GM21447 (cell line): ENCODE measurements around the gene CSNK1G2.

Source experiments
- ATAC-seq: cut with Tn5 transposase; IDR thresholded peaks from one replicate; pipeline ENCODE4 v1.9.1; 2021; ENCODE audit not compliant: unreplicated experiment

CSNK1G2 gene

DNA sequence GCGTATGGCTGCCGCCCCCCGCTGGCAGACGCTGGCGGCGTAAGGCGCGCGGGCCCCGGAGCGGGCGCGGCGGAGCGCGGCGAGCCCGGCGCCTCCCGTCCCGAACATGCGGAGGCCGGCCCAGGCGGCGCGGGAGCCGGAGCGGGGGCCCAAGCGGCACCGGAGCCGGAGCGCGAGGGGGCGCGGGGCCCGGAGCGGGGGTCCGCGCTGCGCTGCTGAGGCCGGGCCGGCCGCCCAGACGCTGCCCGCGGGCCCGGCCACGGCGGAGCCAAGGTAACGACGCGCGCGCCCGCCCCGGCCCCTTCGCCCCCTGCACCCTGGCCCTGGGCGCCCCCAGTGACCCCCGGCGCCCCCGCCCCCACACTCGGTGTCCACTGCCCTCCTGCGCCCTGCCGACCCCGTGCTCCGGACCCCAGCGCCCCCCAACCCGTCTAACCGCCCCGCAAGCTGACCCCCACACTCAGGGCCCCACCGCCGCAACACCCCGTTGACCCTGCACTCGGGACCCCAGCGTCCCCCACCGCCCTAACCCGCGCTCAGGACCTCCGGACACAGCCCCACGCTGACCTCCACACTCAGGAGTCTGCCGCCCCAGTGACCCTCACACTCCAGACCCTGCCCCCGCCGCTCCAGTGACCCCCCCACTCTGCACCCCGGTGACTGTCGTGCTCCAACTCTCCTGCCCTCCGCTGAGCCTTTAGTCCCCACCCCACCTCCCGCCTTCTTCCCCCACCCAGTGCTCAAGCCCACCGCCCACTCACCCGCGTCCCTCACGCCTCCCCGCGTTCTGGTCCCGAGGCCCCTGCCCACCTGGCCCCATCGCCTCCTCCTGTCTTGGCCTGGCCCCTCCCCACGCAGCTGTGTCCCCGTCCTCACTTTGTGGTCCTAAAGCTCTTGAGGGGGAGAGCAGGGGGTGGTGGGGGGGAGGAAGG is at the start of gene CSNK1G2:
Gene CSNK1G2 (plus strand): TSS at position 27 of the 932 bp plus-strand sequence. CDS start 28,601 bp downstream, outside the sequence.
- ATAC-seq, result no peak

DNA sequence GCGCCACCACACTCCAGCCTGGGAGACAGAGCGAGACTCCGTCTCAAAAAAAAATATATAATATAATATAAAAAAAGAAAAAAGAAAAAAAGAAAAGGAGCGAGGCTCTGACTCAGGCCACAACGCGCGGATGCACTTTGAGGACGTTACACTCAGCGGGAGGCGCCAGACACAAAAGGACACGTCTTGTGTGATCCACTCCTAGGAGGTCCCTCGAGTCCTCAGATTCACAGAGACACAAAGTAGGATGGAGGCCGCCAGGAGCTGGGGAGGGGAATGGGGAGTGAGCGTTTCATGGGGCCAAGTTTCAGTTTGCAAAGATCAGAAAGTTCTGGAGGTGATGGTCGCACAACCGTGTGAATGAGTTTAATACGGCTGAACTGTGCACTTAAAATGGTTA is 47.2 kb upstream of the CSNK1G2 start:
- no peak for ATAC-seq

DNA sequence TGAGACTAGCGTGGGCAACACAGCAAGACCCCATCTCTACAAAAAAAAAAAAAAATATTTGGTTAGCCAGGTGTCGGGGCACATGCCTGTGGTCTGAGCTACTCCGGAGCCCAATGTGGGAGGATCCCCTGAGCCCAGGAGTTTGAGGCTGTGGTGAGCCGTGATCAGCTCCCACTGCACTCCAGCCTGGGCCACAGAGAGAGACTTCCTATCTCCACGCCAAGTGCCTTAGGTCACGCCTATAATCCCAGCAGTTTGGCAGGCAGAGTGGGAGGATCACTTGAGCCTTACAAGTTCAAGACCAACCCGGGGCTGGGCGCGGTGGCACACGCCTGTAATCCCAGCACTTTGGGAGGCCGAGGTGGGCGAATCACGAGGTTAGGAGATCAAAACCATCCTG is 44.5 kb upstream of the CSNK1G2 start:
- ATAC-seq, result no peak

GRCh38 chr19:1901940-1902404 is 39.0 kb upstream of the CSNK1G2 start:
- no peak for ATAC-seq

DNA sequence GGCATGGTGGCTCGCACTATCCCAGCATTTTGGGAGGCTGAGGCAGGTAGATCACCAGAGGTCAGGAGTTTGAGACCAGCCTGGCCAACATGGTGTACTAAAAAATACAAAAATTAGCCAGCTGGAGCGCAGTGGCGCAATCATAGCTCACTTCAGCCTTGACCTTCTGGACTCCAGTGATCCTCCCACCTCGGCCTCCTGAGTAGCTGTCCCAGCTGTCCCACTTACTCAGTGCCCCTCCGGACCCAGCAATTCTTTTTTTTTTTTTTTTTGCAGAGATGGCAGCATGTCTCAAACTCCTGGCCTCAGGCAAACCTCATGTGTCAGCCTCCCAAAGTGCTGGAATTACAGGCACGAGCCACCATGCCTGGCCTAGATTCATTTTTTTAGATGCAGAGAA is 38.0 kb upstream of the CSNK1G2 start:
- ATAC-seq, result no peak

DNA sequence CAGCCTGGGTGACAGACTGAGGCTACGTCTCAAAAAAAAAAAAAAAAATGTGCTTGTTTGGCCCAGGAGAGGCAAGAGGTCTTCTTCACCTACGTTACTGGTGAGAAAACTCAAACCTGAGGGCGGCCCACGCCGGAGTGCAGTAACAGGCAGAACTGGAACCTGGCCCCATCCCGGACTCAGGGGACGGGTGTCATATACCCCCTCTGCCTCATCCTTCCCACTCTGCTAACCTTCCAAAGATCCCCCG is 36.2 kb upstream of the CSNK1G2 start:
- no peak for ATAC-seq

DNA sequence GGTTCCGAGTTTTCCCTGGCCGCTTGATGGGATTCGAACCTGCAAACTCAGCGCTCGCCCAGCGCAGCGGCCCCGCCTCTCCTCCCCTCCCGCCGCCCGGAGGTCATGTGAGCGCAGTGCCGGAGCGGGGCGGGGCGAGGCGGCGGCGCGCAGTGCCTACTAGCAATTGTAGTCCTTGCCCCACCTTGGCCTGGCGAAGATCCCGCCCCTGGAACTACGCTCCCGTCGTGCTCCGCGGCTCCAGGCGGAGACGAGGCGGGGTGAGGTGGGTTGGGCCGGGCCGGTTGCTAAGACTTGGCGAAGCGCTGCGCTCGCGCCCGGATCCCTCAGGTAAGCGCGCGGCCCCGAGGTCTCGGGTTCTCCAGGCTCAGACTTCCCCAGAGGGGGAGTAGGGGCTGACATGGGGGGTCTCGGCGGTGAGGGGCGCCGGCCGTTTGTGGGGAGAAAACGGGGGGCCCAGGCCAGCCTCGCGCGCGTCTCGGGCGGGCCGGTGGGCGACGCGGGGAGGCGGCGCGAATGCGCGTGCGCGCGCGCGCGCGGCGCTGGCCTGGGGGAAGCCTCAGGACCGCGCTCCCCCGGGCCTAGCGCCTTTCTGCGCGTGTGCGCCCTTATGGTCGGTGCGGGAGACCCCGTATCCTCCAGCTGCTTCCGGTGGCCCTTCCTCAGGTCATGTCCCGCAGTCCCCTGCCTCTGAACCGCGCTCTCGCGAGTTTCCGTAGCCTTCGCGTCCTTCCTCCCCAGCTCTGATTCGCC is 35.7 kb upstream of the CSNK1G2 start, which contains the start of the genes ADAT3 and SCAMP4:
Gene ADAT3 (plus strand): TSS at position 290 of the 753 bp plus-strand sequence. CDS start 6,649 bp downstream, outside the sequence.
Gene SCAMP4 (plus strand): TSS at position 290 of the 753 bp plus-strand sequence. CDS start 9,621 bp downstream, outside the sequence.
- peak; percentile 73 for ATAC-seq

DNA sequence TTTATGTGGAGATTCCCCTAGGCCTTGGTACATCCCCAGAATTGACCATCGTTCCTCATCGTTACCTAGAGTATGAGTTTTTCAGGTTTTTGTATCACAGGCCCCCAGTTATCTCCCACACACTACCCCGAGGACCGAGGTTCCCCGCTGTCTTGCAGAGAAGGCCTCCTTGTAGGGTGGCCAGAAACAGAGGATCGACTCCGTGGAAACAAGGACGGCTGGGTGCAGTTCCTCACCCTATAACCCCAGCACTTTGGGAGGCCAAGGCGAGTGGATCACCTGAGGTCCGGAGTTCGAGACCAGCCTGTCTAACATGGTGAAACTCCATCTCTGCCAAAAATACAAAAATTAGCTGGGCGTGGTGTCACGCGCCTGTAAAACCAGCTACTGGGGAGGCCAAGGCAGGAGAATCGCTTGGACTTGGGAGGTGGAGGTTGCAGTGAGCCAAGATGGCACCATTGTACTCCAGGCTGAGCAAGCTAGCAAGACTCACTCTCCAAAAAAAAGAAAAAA is 35.1 kb upstream of the CSNK1G2 start:
- no peak for ATAC-seq

GRCh38 chr19:1906985-1907562 is 33.9 kb upstream of the CSNK1G2 start:
- ATAC-seq, result no peak

GRCh38 chr19:1907563-1908363 is 33.2 kb upstream of the CSNK1G2 start:
- ATAC-seq, result no peak

DNA sequence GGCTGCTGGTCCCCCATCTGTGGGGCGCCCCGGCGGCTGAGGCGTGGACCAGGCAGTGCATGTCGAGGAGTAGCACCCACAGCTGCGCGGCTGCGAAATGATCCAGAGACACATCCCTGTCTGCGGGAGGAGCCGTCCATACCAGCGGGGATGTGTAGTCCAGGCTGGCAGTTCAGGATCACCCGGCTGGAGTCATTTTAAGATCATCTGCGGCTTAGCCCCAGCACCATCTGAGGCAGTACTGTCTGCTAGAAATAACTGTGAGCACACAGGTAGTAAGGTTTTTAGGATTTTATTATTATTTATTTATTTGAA is 32.7 kb upstream of the CSNK1G2 start:
- ATAC-seq, result no peak

- ATAC-seq, result no peak
Measured at GRCh38 chr19:1909761-1910080, 31.3 kb upstream of the CSNK1G2 start.

DNA sequence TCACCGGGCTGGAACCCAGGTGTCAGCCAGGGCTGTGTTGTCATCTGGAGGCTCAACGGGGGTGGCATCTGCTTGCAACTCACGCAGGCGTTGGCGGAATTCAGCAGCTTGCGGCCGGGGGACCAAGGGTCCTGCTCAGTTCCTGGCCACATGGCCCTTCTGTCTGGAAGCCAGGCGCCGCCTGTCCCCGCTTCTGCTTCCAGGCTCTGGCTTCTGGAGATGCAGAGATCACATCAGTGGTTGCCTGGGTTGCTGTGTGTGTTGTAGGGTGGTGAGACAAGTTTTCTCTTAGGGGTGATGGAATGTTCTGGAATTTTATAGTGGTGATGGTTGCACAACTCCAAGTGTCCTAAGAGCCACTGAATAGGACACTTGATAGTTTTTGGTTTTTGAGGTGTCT is 30.8 kb upstream of the CSNK1G2 start:
- ATAC-seq, result no peak

DNA sequence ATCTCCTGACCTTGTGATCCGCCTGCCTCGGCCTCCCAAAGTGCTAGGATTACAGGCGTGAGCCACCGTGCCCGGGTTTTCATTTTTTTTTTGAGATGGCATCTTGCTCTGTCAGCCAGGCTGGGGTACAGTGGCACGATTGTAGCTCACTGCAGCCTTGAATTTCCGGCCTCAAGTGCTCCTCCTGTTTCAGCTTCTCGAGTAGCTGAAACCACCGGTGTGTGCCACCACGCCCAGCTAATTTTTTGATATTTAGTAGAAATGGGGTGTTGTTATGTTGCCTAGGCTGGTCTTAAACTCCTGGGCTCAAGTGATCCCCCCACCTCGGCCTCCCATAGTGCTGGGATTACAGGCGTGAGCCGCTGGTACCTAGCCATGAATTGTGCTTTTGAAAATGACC is 29.9 kb upstream of the CSNK1G2 start:
- ATAC-seq, result no peak

GRCh38 chr19:1911995-1912394 is 29.0 kb upstream of the CSNK1G2 start:
- no peak for ATAC-seq

DNA sequence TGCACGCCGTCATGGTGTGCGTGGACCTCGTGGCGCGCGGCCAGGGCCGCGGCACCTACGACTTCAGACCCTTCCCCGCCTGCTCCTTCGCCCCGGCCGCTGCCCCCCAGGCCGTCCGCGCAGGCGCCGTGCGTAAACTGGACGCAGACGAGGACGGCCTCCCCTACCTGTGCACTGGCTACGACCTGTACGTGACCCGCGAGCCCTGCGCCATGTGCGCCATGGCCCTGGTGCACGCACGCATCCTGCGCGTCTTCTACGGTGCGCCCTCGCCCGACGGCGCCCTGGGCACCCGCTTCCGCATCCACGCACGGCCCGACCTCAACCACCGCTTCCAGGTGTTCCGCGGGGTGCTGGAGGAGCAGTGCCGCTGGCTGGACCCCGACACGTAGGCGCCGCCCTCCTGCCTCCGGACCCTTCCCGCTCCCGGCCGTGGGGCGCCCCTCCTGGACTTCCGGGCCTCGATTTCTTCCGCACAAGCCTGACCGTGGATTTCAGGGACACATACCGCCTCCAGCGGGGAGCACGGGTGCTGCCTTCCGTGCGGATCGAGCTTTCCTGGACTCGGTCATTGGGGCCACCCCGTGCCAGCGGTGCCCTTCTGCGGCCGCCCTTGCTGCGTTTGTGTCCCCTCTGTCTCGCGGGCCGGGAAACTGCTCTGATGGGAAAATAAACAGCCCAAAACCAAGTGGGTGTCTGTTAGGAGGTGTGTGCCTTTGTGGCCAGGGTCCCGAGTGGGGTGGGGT is 28.0 kb upstream of the CSNK1G2 start:
- ATAC-seq, result no peak

DNA sequence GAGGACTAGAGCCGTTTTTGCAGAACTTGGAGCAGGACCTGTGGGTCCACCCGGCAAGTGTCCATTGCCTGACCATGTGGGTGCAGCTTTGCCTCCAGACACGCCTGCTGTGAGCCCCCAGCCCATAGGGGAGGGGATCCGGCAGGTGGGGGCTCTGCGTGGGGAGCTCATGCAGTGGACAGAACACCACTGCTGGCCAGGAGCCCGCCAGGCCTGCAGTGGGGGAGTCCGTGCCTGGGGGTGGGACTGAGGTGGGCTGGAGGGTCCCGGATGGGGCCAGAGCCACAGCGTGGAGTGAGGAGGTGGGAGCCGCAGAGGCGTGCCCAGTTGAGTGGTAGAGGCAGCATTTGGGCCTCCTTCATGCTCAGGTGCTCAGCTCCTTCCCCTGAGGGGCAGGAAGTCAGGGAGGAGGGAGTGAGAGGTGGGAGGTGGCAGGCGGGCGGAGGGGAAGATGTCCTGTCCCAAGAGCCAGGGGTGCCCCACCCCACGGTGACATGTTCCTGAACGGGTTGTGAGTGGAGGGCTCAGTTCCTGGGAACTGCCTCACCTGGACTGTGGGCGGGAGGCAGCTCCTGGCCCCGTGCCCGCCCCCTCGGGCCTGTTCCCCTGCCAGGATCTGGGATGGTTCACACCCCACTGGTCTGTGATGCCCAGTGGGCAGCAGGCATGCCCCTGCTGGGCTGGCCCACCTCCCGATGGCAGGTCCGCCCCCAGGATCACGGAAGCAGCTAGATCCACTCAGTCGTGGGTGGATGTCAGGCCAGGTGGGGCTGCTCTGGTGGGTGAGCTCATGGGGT is 27.0 kb upstream of the CSNK1G2 start:
- ATAC-seq, result no peak

GRCh38 chr19:1914826-1915341 is 26.1 kb upstream of the CSNK1G2 start:
- ATAC-seq, result no peak

GRCh38 chr19:1917146-1917545 is 23.8 kb upstream of the CSNK1G2 start:
- ATAC-seq, result no peak
